ENCODE results near the gene B3GAT1. TPM values are rescaled to one million over a fixed set of nuclear protein-coding genes. Genes with fewer than 3 reads are reported as not detected.

Gene B3GAT1
- total and polyA plus RNA-seq, 2 experiments from 2014 or later: 4.8 to 28.3 TPM

DNA sequence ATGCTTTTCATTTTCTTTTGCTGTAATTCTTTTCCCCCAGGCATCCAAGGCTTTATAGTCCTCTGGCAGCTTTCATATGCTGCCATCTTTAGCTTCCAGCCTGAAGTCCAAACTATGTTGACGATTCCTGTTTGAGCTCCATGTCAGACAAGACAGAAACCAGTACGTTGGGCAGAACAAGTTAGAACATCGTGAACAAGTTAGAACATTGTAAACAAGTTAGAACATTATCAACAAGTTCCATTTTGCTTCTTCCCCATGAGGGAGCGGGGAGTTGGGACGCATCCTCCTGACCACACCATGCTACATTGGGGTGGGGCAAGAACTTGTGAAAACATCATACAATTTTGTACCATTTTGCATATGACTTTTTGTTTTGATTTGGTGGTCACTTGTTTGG is 56.4 kb downstream of the B3GAT1 start (continued):
- TF ChIP-seq EZH2 (IDR thresholded peaks at IDR 0.05; ENCODE audit: low read depth, unreplicated experiment): no peak
- TF ChIP-seq NANOG (IDR thresholded peaks at IDR 0.05; ENCODE audit: borderline replicate concordance): no peak
- TF ChIP-seq EZH2phosphoT487 (IDR thresholded peaks at IDR 0.05; ENCODE audit: unreplicated experiment): no peak
- no peak for TF ChIP-seq CTCF (conservative IDR thresholded peaks at IDR 0.05; ENCODE audit: low read depth in 2 of 2)

DNA sequence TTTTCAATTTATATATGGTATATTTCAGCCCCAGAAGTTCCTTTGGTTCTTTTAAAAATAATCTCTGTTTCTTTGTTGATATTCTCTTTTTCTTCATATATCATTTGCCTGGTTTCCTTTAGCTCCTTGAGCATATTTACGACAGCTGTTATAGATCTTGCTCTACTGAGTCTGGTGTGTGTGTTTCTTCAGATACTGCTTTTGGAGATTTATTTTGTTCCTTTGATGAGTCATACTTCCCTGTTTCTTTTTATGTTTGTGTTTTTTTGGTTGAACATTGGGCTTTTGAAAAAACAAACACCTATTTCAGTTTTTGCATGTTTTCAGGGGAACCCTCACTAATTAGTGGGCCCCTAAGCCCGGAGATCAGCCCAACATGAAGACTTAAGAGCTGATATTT is 56.9 kb downstream of the B3GAT1 start:
- H3K9me3 Mint-ChIP-seq: peaks cover 4% of the 10 kb centered on the region; the same call in 1 of the 3 replicates
- no peak overlapping the region for H3K27ac ChIP-seq (ENCODE audit: low read depth)
- H4K20me1 ChIP-seq (replicated peaks; ENCODE audit: insufficient read depth): no peaks in the 10 kb centered on the region
- no peaks in the 10 kb centered on the region for H3K79me2 ChIP-seq (replicated peaks; ENCODE audit: insufficient read depth)
- no peaks in the 10 kb centered on the region for H3K36me3 ChIP-seq (ENCODE audit: insufficient read depth)
- no peaks in the 10 kb centered on the region for H3F3A ChIP-seq (replicated peaks; ENCODE audit: low read depth)
- H3K27me3 Mint-ChIP-seq (ENCODE audit: insufficient read depth, low read depth, poor library complexity): peaks cover 14% of the 10 kb centered on the region
- peaks cover 3% of the 10 kb centered on the region; the same call in 1 of the 2 replicates for H3K4me1 ChIP-seq (ENCODE audit: insufficient read depth)
- H3K4me3 Mint-ChIP-seq: no peak overlapping the region
- H3K27ac Mint-ChIP-seq: no peak overlapping the region
- H3K36me3 Mint-ChIP-seq (ENCODE audit: low read depth): no peaks in the 10 kb centered on the region; the same call in 1 of the 3 replicates
- no peak overlapping the region for H3K4me3 ChIP-seq
- no peaks in the 10 kb centered on the region for H3K9me2 ChIP-seq (ENCODE audit: insufficient read depth)
- H2AFZ ChIP-seq: no peak overlapping the region
- no peak for ATAC-seq
- TF ChIP-seq EZH2phosphoT487 (IDR thresholded peaks at IDR 0.05; ENCODE audit: unreplicated experiment) (no peak), REST (IDR thresholded peaks at IDR 0.05; ENCODE audit: unreplicated experiment) (no peak), CTCF (conservative IDR thresholded peaks at IDR 0.05; ENCODE audit: low read depth in 2 of 2) (no peak), ZNF114 (CRISPR knock-in tag; IDR thresholded peaks at IDR 0.05) (no peak), NANOG (IDR thresholded peaks at IDR 0.05; ENCODE audit: borderline replicate concordance) (no peak), CREB1 (CRISPR knock-in tag; IDR thresholded peaks at IDR 0.05; ENCODE audit: low read depth) (no peak), ZNF331 (CRISPR knock-in tag; IDR thresholded peaks at IDR 0.05; ENCODE audit: low read depth) (no peak), EZH2 (IDR thresholded peaks at IDR 0.05; ENCODE audit: low read depth, unreplicated experiment) (no peak)
- H3K4me1 Mint-ChIP-seq: peaks cover 10% of the 10 kb centered on the region
- H3K27me3 ChIP-seq (ENCODE audit: insufficient read depth): 0 out of 2 replicates have a peak, but pooled peaks cover 3% of the 10 kb centered on the region
- no peak for DNase-seq (ENCODE audit: low spot score)
- H3K4me2 ChIP-seq: no peak overlapping the region
